CD14-positive monocyte (primary cell): ENCODE results near the gene PCYT2. TPM values are rescaled to one million over a fixed set of nuclear protein-coding genes. Genes with fewer than 3 reads are reported as not detected.
A peak's percentile ranks its signal among the peaks of the same experiment; 100 is the strongest.

Source experiments
- DNase-seq, 3 donors: peaks; one replicate each; pipeline ENCODE4 v3.0.0-alpha.2; 2011 to 2022
- H2AFZ ChIP-seq: 2 replicates; pipeline ENCODE4 v1.6.0; 2012; ENCODE audit warnings: mild to moderate bottlenecking, low read depth, low read length, inconsistent platforms; ENCODE audit not compliant: insufficient read depth, poor library complexity, severe bottlenecking
- H3K27ac ChIP-seq, 2 donors: 1 replicate in 1 of 2; 2 replicates in 1 of 2; pipeline ENCODE4 v1.5.1; 2012 to 2013; ENCODE audit warnings: low read length in 2 of 2, control low read depth in 1 of 2, inconsistent platforms in 1 of 2, low read depth in 1 of 2, mild to moderate bottlenecking in 1 of 2
- H3K27me3 ChIP-seq, 2 donors: one replicate each; pipeline versions ENCODE4 v1.6.0 to v1.6.1; 2011 to 2013; ENCODE audit warnings: low read length in 2 of 2; ENCODE audit not compliant: control insufficient read depth in 2 of 2, insufficient read depth in 2 of 2
- H3K36me3 ChIP-seq, 2 donors: replicated peaks in 1 of 2; 1 replicate in 1 of 2; 2 replicates in 1 of 2; pipeline versions ENCODE4 v1.5.1 to v1.6.1; 2012 to 2013; ENCODE audit warnings: low read length in 2 of 2, control low read depth in 1 of 2, inconsistent platforms in 1 of 2, mild to moderate bottlenecking in 1 of 2; ENCODE audit not compliant: insufficient read depth in 2 of 2, control insufficient read depth in 1 of 2
- H3K4me1 ChIP-seq, 2 donors: 1 replicate in 1 of 2; 2 replicates in 1 of 2; pipeline versions ENCODE4 v1.5.1 to v1.6.1; 2012 to 2013; ENCODE audit warnings: low read length in 2 of 2, control low read depth in 1 of 2, inconsistent platforms in 1 of 2, mild to moderate bottlenecking in 1 of 2, moderate library complexity in 1 of 2; ENCODE audit not compliant: insufficient read depth in 2 of 2, control insufficient read depth in 1 of 2
- H3K4me2 ChIP-seq: replicated peaks from 2 replicates; pipeline ENCODE3; 2012; ENCODE audit warnings: low read length, moderate library complexity, mild to moderate bottlenecking; ENCODE audit not compliant: poor library complexity, severe bottlenecking; ENCODE audit errors: extremely low read depth
- H3K4me3 ChIP-seq, 3 experiments: fragments of 200-600 bp in 1 of 3; sonication (generic) in 1 of 3; replicated peaks in 1 of 3; 1 replicate in 2 of 3; 2 replicates in 1 of 3; pipeline ENCODE4 v1.5.1; 2011 to 2013; ENCODE audit warnings: low read length in 3 of 3, mild to moderate bottlenecking in 3 of 3, control low read depth in 2 of 3, low read depth in 2 of 3, inconsistent platforms in 1 of 3, moderate library complexity in 1 of 3
- H3K79me2 ChIP-seq: 2 replicates; pipeline ENCODE4 v1.6.0; 2012; ENCODE audit warnings: mild to moderate bottlenecking, control low read depth, inconsistent platforms, low read length, moderate library complexity; ENCODE audit not compliant: insufficient read depth
- H3K9ac ChIP-seq: 2 replicates; pipeline ENCODE4 v1.6.0; 2017; ENCODE audit warnings: low read length, mild to moderate bottlenecking; ENCODE audit not compliant: insufficient read depth, poor library complexity, severe bottlenecking
- H3K9me3 ChIP-seq, 2 donors: replicated peaks in 1 of 2; 1 replicate in 1 of 2; 2 replicates in 1 of 2; pipeline versions ENCODE4 v1.5.1 to v1.6.1; 2012 to 2013; ENCODE audit warnings: low read length in 2 of 2, control low read depth in 1 of 2; ENCODE audit not compliant: control insufficient read depth in 1 of 2, insufficient read depth in 1 of 2
- H4K20me1 ChIP-seq: 2 replicates; pipeline ENCODE4 v1.6.0; 2012; ENCODE audit warnings: mild to moderate bottlenecking, low read length, control low read depth, moderate library complexity; ENCODE audit not compliant: insufficient read depth
- H3K27ac Mint-ChIP-seq, 7 donors: one replicate each; pipeline ENCODE4 v1.8.0; 2020; ENCODE audit warnings: mild to moderate bottlenecking in 7 of 7, mixed read lengths in 7 of 7, moderate library complexity in 6 of 7, inconsistent platforms in 2 of 7
- H3K27me3 Mint-ChIP-seq, 3 donors: one replicate each; pipeline ENCODE4 v1.8.0; 2021 to 2022; ENCODE audit warnings: low read depth in 3 of 3, mild to moderate bottlenecking in 3 of 3, mixed read lengths in 3 of 3, moderate library complexity in 3 of 3, inconsistent platforms in 1 of 3
- H3K36me3 Mint-ChIP-seq, 2 donors: one replicate each; pipeline ENCODE4 v1.8.0; 2020; ENCODE audit warnings: mixed read lengths in 2 of 2, inconsistent platforms in 1 of 2, mild to moderate bottlenecking in 1 of 2
- H3K4me1 Mint-ChIP-seq: one replicate; pipeline ENCODE4 v1.8.0; 2020; ENCODE audit warnings: mild to moderate bottlenecking, mixed read lengths
- H3K4me3 Mint-ChIP-seq, 2 donors: one replicate each; pipeline ENCODE4 v1.8.0; 2020; ENCODE audit warnings: mild to moderate bottlenecking in 2 of 2, mixed read lengths in 2 of 2, moderate library complexity in 1 of 2
- H3K9me3 Mint-ChIP-seq, 7 donors: one replicate each; pipeline ENCODE4 v1.8.0; 2020 to 2022; ENCODE audit warnings: mixed read lengths in 7 of 7, mild to moderate bottlenecking in 6 of 7, moderate library complexity in 6 of 7, inconsistent platforms in 2 of 7
- WGBS: methylation state at CpG from one replicate; pipeline ENCODE4 v1.1.5; 2013; ENCODE audit warnings: missing lambda C conversion rate; ENCODE audit not compliant: insufficient coverage; 5-methylcytosine and 5-hydroxymethylcytosine counted together
- intact Hi-C, 2 donors: fragments of 100-400 bp; cut with micrococcal nuclease; formaldehyde crosslinking; loops; one replicate each; pipeline versions ENCODE4 v1.15.0 to v1.15.1; 2023
- polyA plus RNA-seq, 3 donors: library from polyadenylated mRNA; depleted of rRNA in 1 of 3; unstranded in 2 of 3; stranded (reverse) in 1 of 3; fragments of 300-500 nt in 2 of 3; fragments of >200 nt in 1 of 3; fragmentation: Illumina TruSeq in 2 of 3; gene quantifications; 1 replicate in 2 of 3; 2 replicates in 1 of 3; pipeline ENCODE4 v1.2.3, GENCODE V29; 2012 to 2021
- TF ChIP-seq, protein P1 (sequence below): fragments of 200-600 bp; IDR thresholded peaks from one replicate; pipeline ENCODE4 v1.8.0; 2022; ENCODE audit warnings: antibody characterized with exemption, mild to moderate bottlenecking

PCYT2 gene
- polyA plus RNA-seq, 3 donors, result 10.7 to 14.5 (median 11.0) TPM

DNA sequence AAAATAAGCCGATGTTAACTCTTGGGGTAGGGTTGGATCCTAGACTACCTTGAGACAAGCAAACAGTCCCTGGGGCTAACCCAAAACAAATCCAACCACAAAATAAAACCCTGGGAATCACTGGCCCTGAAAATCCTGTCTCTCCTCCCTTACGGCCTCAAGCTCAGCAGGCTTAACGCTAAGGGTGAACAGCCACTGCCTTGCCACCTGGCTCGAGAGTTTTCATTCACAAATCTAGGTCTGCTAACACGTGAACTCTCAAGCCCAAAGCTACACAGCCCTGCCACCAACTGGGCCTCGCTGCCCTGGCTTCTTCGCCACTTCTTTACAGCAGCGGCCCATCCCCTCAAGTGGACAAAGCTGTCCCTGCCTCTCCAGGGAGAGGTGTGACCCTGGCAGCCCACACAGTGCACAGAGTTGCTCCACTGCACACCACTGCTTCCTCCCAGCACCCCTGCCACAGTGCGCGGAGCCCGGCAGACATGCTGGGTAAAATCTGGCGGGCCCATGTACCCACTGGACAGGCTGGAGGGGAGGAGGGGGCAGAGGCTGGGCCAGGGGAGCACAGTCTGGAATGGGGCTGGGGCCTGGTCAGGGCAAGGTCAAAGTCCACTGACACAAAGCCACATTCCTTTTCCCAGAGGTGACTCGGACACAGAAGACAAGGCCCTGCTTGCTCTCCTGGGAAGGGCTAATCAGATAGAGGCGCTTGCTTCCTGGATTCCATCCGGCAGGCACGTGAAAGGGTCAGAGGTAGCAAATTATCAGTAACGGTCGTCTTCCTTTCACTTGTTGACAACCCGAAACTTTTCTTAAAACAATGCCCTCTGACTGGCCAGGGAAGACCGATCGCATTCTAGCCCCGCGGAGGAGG, 996 bp downstream of the PCYT2 start:
- Histone ChIP-seq H3K9me3 (no peaks in the 10 kb centered on the region), H4K20me1 (peaks cover 49% of the 10 kb centered on the region), H3K4me3 (peak overlapping the region; percentile 56 to 81 (median 59)), H3K9ac (peak overlapping the region; percentile 51), H3K79me2 (peaks cover 30% of the 10 kb centered on the region), H2AFZ (peak overlapping the region; percentile 75), H3K36me3 (peaks cover 54 to 55% of the 10 kb centered on the region in 2 donors), H3K27ac (no peak overlapping the region), H3K27me3 (no peaks in the 10 kb centered on the region), H3K4me2 (peak overlapping the region; percentile 96), H3K4me1 (peaks cover 15 to 16% of the 10 kb centered on the region in 2 donors)
- DNase-seq, result no peak
- peaks cover 48 to 62% of the 10 kb centered on the region in 2 donors for H3K36me3 Mint-ChIP-seq
- H3K27ac Mint-ChIP-seq, result peak overlapping the region in 3 of 7 donors; percentile 53 to 75 (median 71)
- TF ChIP-seq, protein P1, sequence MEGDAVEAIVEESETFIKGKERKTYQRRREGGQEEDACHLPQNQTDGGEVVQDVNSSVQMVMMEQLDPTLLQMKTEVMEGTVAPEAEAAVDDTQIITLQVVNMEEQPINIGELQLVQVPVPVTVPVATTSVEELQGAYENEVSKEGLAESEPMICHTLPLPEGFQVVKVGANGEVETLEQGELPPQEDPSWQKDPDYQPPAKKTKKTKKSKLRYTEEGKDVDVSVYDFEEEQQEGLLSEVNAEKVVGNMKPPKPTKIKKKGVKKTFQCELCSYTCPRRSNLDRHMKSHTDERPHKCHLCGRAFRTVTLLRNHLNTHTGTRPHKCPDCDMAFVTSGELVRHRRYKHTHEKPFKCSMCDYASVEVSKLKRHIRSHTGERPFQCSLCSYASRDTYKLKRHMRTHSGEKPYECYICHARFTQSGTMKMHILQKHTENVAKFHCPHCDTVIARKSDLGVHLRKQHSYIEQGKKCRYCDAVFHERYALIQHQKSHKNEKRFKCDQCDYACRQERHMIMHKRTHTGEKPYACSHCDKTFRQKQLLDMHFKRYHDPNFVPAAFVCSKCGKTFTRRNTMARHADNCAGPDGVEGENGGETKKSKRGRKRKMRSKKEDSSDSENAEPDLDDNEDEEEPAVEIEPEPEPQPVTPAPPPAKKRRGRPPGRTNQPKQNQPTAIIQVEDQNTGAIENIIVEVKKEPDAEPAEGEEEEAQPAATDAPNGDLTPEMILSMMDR, result no peak
- no peaks in the 10 kb centered on the region for H3K27me3 Mint-ChIP-seq
- no peaks in the 10 kb centered on the region for H3K9me3 Mint-ChIP-seq
- peaks cover 23% of the 10 kb centered on the region for H3K4me1 Mint-ChIP-seq
- H3K4me3 Mint-ChIP-seq, result peak overlapping the region; percentile 87 to 94
- intact Hi-C loops, result loop anchor here in 1 of 2 donors (10.0 kb wide), 1 partner anchor 45 kb away; the partner anchor contains the start of gene P4HB
- WGBS, result 36% methylated on average over 20 of the region's 23 CpGs

GRCh38 chr17:81909231-81909630, 2.0 kb downstream of the PCYT2 start:
- Histone ChIP-seq H3K9ac (no peak overlapping the region), H3K4me2 (no peak overlapping the region), H3K4me1 (peaks cover 15 to 16% of the 10 kb centered on the region in 2 donors), H3K9me3 (no peaks in the 10 kb centered on the region), H4K20me1 (peaks cover 39% of the 10 kb centered on the region), H3K36me3 (peaks cover 46 to 52% of the 10 kb centered on the region in 2 donors), H3K79me2 (peaks cover 20% of the 10 kb centered on the region), H3K27ac (no peak overlapping the region), H2AFZ (no peak overlapping the region), H3K4me3 (no peak overlapping the region), H3K27me3 (no peaks in the 10 kb centered on the region)
- Mint-ChIP-seq H3K36me3 (peaks cover 42 to 62% of the 10 kb centered on the region in 2 donors), H3K27me3 (no peaks in the 10 kb centered on the region), H3K27ac (no peak overlapping the region), H3K4me1 (peaks cover 23% of the 10 kb centered on the region), H3K4me3 (no peak overlapping the region), H3K9me3 (no peaks in the 10 kb centered on the region)
- TF ChIP-seq, protein P1, result no peak
- intact Hi-C loops, result no loop called here
- WGBS, result 96% methylated on average over 12 of the region's 12 CpGs
- no peak for DNase-seq
